Measurements from ENCODE around the gene SLC26A1.

DNA sequence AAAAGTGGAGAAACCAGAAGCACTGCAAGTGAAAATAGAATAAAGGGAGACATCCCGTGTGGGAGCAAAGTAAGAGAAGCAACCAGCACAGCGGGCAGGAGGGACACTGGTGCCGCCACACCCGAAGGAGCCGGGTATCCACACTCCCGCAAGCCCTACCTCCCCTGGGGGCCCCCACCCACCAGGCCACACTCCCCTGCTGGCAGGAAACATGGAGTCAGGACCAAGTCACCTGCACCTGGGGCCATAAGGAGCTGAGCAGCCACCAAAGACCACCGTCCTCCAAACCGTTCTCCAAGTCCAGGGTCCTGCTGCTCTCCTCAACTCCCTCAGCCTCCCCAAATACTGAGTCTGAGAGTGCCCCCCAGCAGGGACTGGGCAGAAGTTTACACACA is 48.7 kb upstream of the SLC26A1 start:
- TF ChIP-seq, protein P1, sequence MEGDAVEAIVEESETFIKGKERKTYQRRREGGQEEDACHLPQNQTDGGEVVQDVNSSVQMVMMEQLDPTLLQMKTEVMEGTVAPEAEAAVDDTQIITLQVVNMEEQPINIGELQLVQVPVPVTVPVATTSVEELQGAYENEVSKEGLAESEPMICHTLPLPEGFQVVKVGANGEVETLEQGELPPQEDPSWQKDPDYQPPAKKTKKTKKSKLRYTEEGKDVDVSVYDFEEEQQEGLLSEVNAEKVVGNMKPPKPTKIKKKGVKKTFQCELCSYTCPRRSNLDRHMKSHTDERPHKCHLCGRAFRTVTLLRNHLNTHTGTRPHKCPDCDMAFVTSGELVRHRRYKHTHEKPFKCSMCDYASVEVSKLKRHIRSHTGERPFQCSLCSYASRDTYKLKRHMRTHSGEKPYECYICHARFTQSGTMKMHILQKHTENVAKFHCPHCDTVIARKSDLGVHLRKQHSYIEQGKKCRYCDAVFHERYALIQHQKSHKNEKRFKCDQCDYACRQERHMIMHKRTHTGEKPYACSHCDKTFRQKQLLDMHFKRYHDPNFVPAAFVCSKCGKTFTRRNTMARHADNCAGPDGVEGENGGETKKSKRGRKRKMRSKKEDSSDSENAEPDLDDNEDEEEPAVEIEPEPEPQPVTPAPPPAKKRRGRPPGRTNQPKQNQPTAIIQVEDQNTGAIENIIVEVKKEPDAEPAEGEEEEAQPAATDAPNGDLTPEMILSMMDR (conservative IDR thresholded peaks at IDR 0.05) = no peak
- no peak for TF ChIP-seq EZH2 (IDR thresholded peaks at IDR 0.05; ENCODE audit: low read depth)
